Body of pancreas (tissue), 4 donors: ENCODE measurements around the gene FOXO3. TPM values are rescaled to one million over a fixed set of nuclear protein-coding genes. Genes with fewer than 3 reads are reported as not detected.

Source experiments
- ATAC-seq: fragments of 150-250 bp; one replicate; pipeline ENCODE4 v1.9.1; 2016
- DNase-seq, 4 donors: peaks; one replicate each; pipeline ENCODE4 v3.0.0-alpha.2; 2019
- H3K27ac ChIP-seq, 4 donors: fragments of 200-600 bp; sonication (generic); 1 replicate in 3 of 4; 2 replicates in 1 of 4; pipeline versions ENCODE4 v1.5.1 to v1.6.1; 2016 to 2019; ENCODE audit warnings: mild to moderate bottlenecking in 1 of 4, mixed read lengths in 1 of 4, moderate library complexity in 1 of 4
- H3K27me3 ChIP-seq, 2 donors: fragments of 200-600 bp; sonication (generic); one replicate each; pipeline ENCODE4 v1.6.0; 2016; ENCODE audit warnings: mild to moderate bottlenecking in 1 of 2
- H3K36me3 ChIP-seq, 2 donors: fragments of 200-600 bp; sonication (generic); replicated peaks in 1 of 2; 2 replicates each; pipeline ENCODE4 v1.5.1; 2016; ENCODE audit warnings: low read depth in 2 of 2; ENCODE audit not compliant: insufficient read depth in 1 of 2
- H3K4me1 ChIP-seq: fragments of 200-600 bp; sonication (generic); one replicate; pipeline ENCODE4 v1.6.0; 2016
- H3K4me3 ChIP-seq, 2 donors: fragments of 200-600 bp; sonication (generic); 1 replicate in 1 of 2; 2 replicates in 1 of 2; pipeline ENCODE4 v1.5.1; 2016 to 2019
- H3K9me3 ChIP-seq, 3 donors: fragments of 200-600 bp; sonication (generic); 1 replicate in 2 of 3; 2 replicates in 1 of 3; pipeline ENCODE4 v1.5.1; 2016
- CTCF ChIP-seq, 7 experiments: fragments of 450-650 bp in 4 of 7; fragments of 200-600 bp in 3 of 7; sonication (generic) in 3 of 7; IDR thresholded peaks; one replicate each; pipeline ENCODE4 v1.5.1; 2016 to 2019; ENCODE audit warnings: antibody characterized with exemption in 7 of 7
- POLR2A ChIP-seq, 3 donors: fragments of 450-650 bp; IDR thresholded peaks; one replicate each; pipeline ENCODE4 v1.6.1; 2016; ENCODE audit warnings: antibody characterized with exemption in 3 of 3, mild to moderate bottlenecking in 2 of 3
- WGBS, 2 donors: methylation state at CpG; one replicate each; pipeline ENCODE4 v1.1.5; 2017; 5-methylcytosine and 5-hydroxymethylcytosine counted together
- intact Hi-C: fragments of 100-400 bp; cut with DNase I; formaldehyde crosslinking; loops from one replicate; pipeline ENCODE4 v1.15.1; 2023
- total RNA-seq, 2 donors: library from RNA; depleted of rRNA; stranded (reverse); fragments of >200 nt; gene quantifications; one replicate each; pipeline ENCODE4 v1.1.0, GENCODE V29; 2016

FOXO3 gene
- total RNA-seq, 2 donors from 2014 or later = 62.8 to 69.5 TPM

GRCh38 chr6:108644252-108644651, 83.5 kb downstream of the FOXO3 start:
- ATAC-seq = peak; percentile 78

GRCh38 chr6:108648191-108648590, 87.5 kb downstream of the FOXO3 start:
- Histone ChIP-seq H3K4me3 (no peak overlapping the region), H3K27me3 (no peaks in the 10 kb centered on the region), H3K36me3 (no peaks in the 10 kb centered on the region), H3K9me3 (no peaks in the 10 kb centered on the region), H3K4me1 (peaks cover 73% of the 10 kb centered on the region), H3K27ac (no peak overlapping the region)
- ATAC-seq = no peak
- intact Hi-C loops = no loop called here
- no peak for DNase-seq
- TF ChIP-seq POLR2A (IDR thresholded peaks at IDR 0.05) (no peak), CTCF (IDR thresholded peaks at IDR 0.05) (no peak)
- 81 to 85% methylated on average over 3 of the region's 3 CpGs for WGBS, 2 donors

More at GRCh38 chr6:108644252-108644651, 83.5 kb downstream of the FOXO3 start:
- no peaks in the 10 kb centered on the region for H3K27me3 ChIP-seq
- TF ChIP-seq CTCF (IDR thresholded peaks at IDR 0.05) = no peak
- TF ChIP-seq POLR2A (IDR thresholded peaks at IDR 0.05) = no peak
- peak overlapping the region in 1 of 4 donors; percentile 7 for H3K27ac ChIP-seq
- peaks cover 42% of the 10 kb centered on the region for H3K4me1 ChIP-seq
- DNase-seq = peak in 3 of 4 donors; percentile 33 to 47 (median 33)
- no peaks in the 10 kb centered on the region for H3K36me3 ChIP-seq
- 61 to 62% methylated on average over 4 of the region's 4 CpGs for WGBS, 2 donors
- intact Hi-C loops = no loop called here
- H3K4me3 ChIP-seq = no peak overlapping the region
- H3K9me3 ChIP-seq = no peaks in the 10 kb centered on the region

GRCh38 chr6:108650325-108650724, 89.6 kb downstream of the FOXO3 start:
- peak overlapping the region in 2 of 4 donors; percentile 2 to 54 for H3K27ac ChIP-seq
- WGBS, 2 donors = 74 to 77% methylated on average over 1 of the region's 1 CpG
- ATAC-seq = no peak

DNA sequence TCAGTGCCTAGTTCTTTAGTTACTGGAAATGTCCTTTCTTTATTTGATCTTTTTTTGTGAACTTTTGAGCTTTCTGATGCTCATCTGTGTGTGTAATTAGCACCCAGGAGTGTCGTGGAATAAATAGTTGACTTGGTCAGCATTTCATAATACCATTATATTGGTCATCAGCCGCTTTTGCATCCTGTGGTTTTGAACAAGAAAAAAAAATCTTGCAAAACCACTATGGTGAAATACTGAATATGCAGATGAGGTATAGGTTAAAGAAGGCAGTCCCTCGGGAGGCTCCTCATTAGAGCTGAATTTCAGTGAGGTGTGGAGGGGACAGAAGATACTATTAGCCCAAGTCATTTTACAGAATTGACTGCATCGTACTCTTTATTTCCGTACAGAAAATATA, 90.1 kb downstream of the FOXO3 start:
- H3K27ac ChIP-seq = peak overlapping the region in 3 of 4 donors; percentile 19 to 55 (median 54)
- DNase-seq = no peak

More at GRCh38 chr6:108650325-108650724, 89.6 kb downstream of the FOXO3 start:
- no peak for TF ChIP-seq POLR2A (IDR thresholded peaks at IDR 0.05)
- no peak for TF ChIP-seq CTCF (IDR thresholded peaks at IDR 0.05)
- H3K27me3 ChIP-seq = no peaks in the 10 kb centered on the region
- peaks cover 77% of the 10 kb centered on the region for H3K4me1 ChIP-seq
- no peak for DNase-seq
- no peaks in the 10 kb centered on the region for H3K9me3 ChIP-seq
- no peak overlapping the region for H3K4me3 ChIP-seq
- intact Hi-C loops = no loop called here
- H3K36me3 ChIP-seq = no peaks in the 10 kb centered on the region

More for the DNA sequence above, 90.1 kb downstream of the FOXO3 start:
- WGBS, 2 donors = 63 to 64% methylated on average over 5 of the region's 5 CpGs
- intact Hi-C loops = no loop called here
- Histone ChIP-seq H3K9me3 (no peaks in the 10 kb centered on the region), H3K27me3 (no peaks in the 10 kb centered on the region), H3K36me3 (no peaks in the 10 kb centered on the region), H3K4me3 (no peak overlapping the region), H3K4me1 (peaks cover 81% of the 10 kb centered on the region)
- no peak for TF ChIP-seq CTCF (IDR thresholded peaks at IDR 0.05)
- ATAC-seq = no peak
